Measurements from ENCODE around the gene PALLD.
A peak's percentile ranks its signal among the peaks of the same experiment; 100 is the strongest.

GRCh38 chr4:168536448-168536847, 39.6 kb downstream of the PALLD start:
- TF ChIP-seq CTCF (IDR thresholded peaks at IDR 0.05 in 2 of 3, conservative IDR thresholded peaks at IDR 0.05 in 1 of 3; ENCODE audit: borderline replicate concordance in 1 of 3, insufficient read depth in 1 of 3, low read depth in 2 of 3, low read length in 2 of 3), result no peak
- TF ChIP-seq ZNF274 (IDR thresholded peaks at IDR 0.05; ENCODE audit: low read depth, low read length), result no peak
- peak; percentile 95 for TF ChIP-seq ZBTB33 (IDR thresholded peaks at IDR 0.05; ENCODE audit: extremely low read depth, insufficient replicate concordance, low read length)
- TF ChIP-seq REST (IDR thresholded peaks at IDR 0.05; ENCODE audit: low read depth), result no peak
- TF ChIP-seq EZH2phosphoT487 (IDR thresholded peaks at IDR 0.05; ENCODE audit: borderline replicate concordance), result no peak
- no peak for TF ChIP-seq EZH2 (IDR thresholded peaks at IDR 0.05)
- TF ChIP-seq POLR2A (IDR thresholded peaks at IDR 0.05; ENCODE audit: borderline replicate concordance, extremely low read depth, insufficient read depth, insufficient read length), result peak; percentile 70
- TF ChIP-seq EGR1 (IDR thresholded peaks at IDR 0.05; ENCODE audit: low read depth), result no peak
- no peak for TF ChIP-seq ZFX (IDR thresholded peaks at IDR 0.05)
